Testis (tissue), 3 donors: ENCODE results near the gene EHHADH. TPM values are rescaled to one million over a fixed set of nuclear protein-coding genes. Genes with fewer than 3 reads are reported as not detected.

Experiments
- DNase-seq: peaks from one replicate; pipeline ENCODE4 v3.0.0-alpha.2; 2019
- H3K27ac ChIP-seq, 2 donors: fragments of 200-600 bp; sonication (generic); one replicate each; pipeline ENCODE4 v1.5.1; 2019
- H3K27me3 ChIP-seq: fragments of 200-600 bp; sonication (generic); one replicate; pipeline ENCODE4 v1.5.1; 2019
- H3K36me3 ChIP-seq: fragments of 200-600 bp; sonication (generic); one replicate; pipeline ENCODE4 v1.5.1; 2017; ENCODE audit warnings: low read depth; ENCODE audit errors: missing control alignments
- H3K4me1 ChIP-seq: fragments of 200-600 bp; sonication (generic); one replicate; pipeline ENCODE4 v1.5.1; 2019
- H3K4me3 ChIP-seq, 2 donors: fragments of 200-600 bp; sonication (generic); one replicate each; pipeline ENCODE4 v1.5.1; 2017 to 2019
- H3K9me3 ChIP-seq: fragments of 200-600 bp; sonication (generic); one replicate; pipeline ENCODE4 v1.5.1; 2017
- POLR2A ChIP-seq: fragments of 450-650 bp; IDR thresholded peaks from one replicate; pipeline ENCODE4 v1.6.1; 2017; ENCODE audit warnings: antibody characterized with exemption, mild to moderate bottlenecking, moderate library complexity
- WGBS, 2 donors: methylation state at CpG; one replicate each; pipeline ENCODE4 v1.1.5; 2018; 5-methylcytosine and 5-hydroxymethylcytosine counted together
- intact Hi-C: fragments of 100-400 bp; cut with DNase I; formaldehyde crosslinking; loops from one replicate; pipeline ENCODE4 v1.15.1; 2023; ENCODE audit warnings: low total_unique reads
- polyA plus RNA-seq: library from polyadenylated mRNA; stranded (reverse); fragments of 350-450 nt; fragmentation: Illumina TruSeq; extraction: RNeasy Lipid Tissue Mini Kit (QIAGEN cat#74804); gene quantifications from one replicate; pipeline ENCODE4 v1.2.3, GENCODE V29; 2014; ENCODE audit warnings: low read depth, low replicate concordance; ENCODE audit not compliant: insufficient read depth
- total RNA-seq, 2 donors: library from RNA; depleted of rRNA; stranded (reverse); fragments of >200 nt; gene quantifications; one replicate each; pipeline ENCODE4 v1.2.3, GENCODE V29; 2016
- TF ChIP-seq, protein P1 (sequence below), 3 experiments: fragments of 450-650 bp in 2 of 3; fragments of 200-600 bp in 1 of 3; sonication (generic) in 1 of 3; IDR thresholded peaks; one replicate each; pipeline ENCODE4 v1.5.1; 2016 to 2019; ENCODE audit warnings: antibody characterized with exemption in 3 of 3, mild to moderate bottlenecking in 2 of 3, moderate library complexity in 1 of 3

The EHHADH gene
- total and polyA plus RNA-seq, 3 donors from 2014 or later: 5.2 to 7.5 (median 6.1) TPM

GRCh38 chr3:185283374-185283935 lies 29.6 kb upstream of the EHHADH start:
- intact Hi-C loops: no loop called here
- TF ChIP-seq POLR2A: no peak
- TF ChIP-seq, protein P1, sequence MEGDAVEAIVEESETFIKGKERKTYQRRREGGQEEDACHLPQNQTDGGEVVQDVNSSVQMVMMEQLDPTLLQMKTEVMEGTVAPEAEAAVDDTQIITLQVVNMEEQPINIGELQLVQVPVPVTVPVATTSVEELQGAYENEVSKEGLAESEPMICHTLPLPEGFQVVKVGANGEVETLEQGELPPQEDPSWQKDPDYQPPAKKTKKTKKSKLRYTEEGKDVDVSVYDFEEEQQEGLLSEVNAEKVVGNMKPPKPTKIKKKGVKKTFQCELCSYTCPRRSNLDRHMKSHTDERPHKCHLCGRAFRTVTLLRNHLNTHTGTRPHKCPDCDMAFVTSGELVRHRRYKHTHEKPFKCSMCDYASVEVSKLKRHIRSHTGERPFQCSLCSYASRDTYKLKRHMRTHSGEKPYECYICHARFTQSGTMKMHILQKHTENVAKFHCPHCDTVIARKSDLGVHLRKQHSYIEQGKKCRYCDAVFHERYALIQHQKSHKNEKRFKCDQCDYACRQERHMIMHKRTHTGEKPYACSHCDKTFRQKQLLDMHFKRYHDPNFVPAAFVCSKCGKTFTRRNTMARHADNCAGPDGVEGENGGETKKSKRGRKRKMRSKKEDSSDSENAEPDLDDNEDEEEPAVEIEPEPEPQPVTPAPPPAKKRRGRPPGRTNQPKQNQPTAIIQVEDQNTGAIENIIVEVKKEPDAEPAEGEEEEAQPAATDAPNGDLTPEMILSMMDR (IDR thresholded peaks at IDR 0.05): no peak
- H3K27me3 ChIP-seq: no peaks in the 10 kb centered on the region
- peak overlapping the region; percentile 70 to 74 for H3K4me3 ChIP-seq
- no peaks in the 10 kb centered on the region for H3K9me3 ChIP-seq
- peaks cover 12% of the 10 kb centered on the region for H3K4me1 ChIP-seq
- no peak for DNase-seq
- whole genome bisulfite sequencing, 2 donors: 30 to 41% methylated on average over 9 of the region's 9 CpGs
- peak overlapping the region; percentile 80 to 87 for H3K27ac ChIP-seq
- no peaks in the 10 kb centered on the region for H3K36me3 ChIP-seq

- Histone ChIP-seq H3K27me3 (no peaks in the 10 kb centered on the region), H3K4me1 (peaks cover 12% of the 10 kb centered on the region), H3K9me3 (no peaks in the 10 kb centered on the region), H3K4me3 (peak overlapping the region; percentile 70 to 74), H3K27ac (peak overlapping the region; percentile 80 to 87), H3K36me3 (no peaks in the 10 kb centered on the region)
- peak; percentile 99 for DNase-seq
- intact Hi-C loops: no loop called here
- TF ChIP-seq, protein P1 (IDR thresholded peaks at IDR 0.05): peak in 1 of 3 experiments; percentile 21
- TF ChIP-seq POLR2A: peak; percentile 53
- 2 to 3% methylated on average over 28 to 41 of the region's 41 CpGs for WGBS, 2 donors
Observed at GRCh38 chr3:185282696-185283373, 29.0 kb upstream of the EHHADH start.

DNA sequence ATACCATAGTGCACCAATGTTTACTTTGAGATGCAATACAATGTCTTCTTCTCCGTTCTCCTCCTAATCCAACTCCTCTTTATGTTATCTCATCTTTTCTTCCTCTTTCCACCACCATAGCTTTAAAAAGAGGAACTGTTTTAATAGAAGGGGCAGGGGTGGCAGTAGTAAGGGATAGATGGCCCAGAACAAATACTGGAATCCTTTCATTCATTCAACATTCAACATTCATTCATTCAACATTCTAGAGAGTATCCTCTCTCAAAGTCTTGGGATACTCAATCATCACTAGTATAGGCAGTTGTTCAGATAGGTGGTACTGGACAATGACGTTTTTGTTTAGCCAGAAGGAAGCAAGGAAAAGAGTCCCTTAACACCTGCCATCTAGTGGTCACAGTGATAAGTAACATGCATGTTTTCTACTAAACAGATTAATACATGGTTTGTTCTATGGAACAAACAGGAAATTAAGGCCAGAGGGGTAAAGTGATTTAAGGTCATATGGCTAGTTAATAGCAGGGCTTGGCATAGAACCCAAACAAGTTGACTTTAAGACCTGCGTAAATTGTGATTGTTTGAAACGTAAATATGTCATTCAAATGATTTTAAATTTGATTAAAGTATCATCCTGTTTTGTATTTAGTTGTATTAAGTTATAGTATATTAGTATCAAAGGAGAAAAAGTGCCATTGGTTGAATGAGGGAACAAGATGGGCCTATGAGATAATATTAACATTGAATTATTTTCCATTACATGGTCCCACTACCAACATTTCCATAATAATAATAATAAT lies 26.9 kb upstream of the EHHADH start:
- peaks cover 8% of the 10 kb centered on the region for H3K4me1 ChIP-seq
- H3K9me3 ChIP-seq: no peaks in the 10 kb centered on the region
- 55 to 59% methylated on average over 4 of the region's 4 CpGs for WGBS, 2 donors
- no peaks in the 10 kb centered on the region for H3K36me3 ChIP-seq
- TF ChIP-seq, protein P1 (IDR thresholded peaks at IDR 0.05): peak in 2 of 3 experiments; percentile 48 to 52
- TF ChIP-seq POLR2A: no peak
- DNase-seq: no peak
- no peaks in the 10 kb centered on the region for H3K27me3 ChIP-seq
- intact Hi-C loops: no loop called here
- H3K27ac ChIP-seq: no peak overlapping the region
- H3K4me3 ChIP-seq: no peak overlapping the region

GRCh38 chr3:185279587-185280138 lies 25.8 kb upstream of the EHHADH start:
- WGBS, 2 donors: 83 to 90% methylated on average over 7 of the region's 7 CpGs
- Histone ChIP-seq H3K36me3 (no peaks in the 10 kb centered on the region), H3K27me3 (no peaks in the 10 kb centered on the region), H3K4me1 (peaks cover 7% of the 10 kb centered on the region), H3K4me3 (no peak overlapping the region), H3K9me3 (no peaks in the 10 kb centered on the region), H3K27ac (no peak overlapping the region)
- TF ChIP-seq, protein P1 (IDR thresholded peaks at IDR 0.05): no peak
- no peak for TF ChIP-seq POLR2A
- intact Hi-C loops: no loop called here
- no peak for DNase-seq
